PC-9 (cell line): ENCODE results near the gene ARMC2. TPM values are rescaled to one million over a fixed set of nuclear protein-coding genes. Genes with fewer than 3 reads are reported as not detected.

Source experiments
- BruUV-seq: library from RNA; stranded (reverse); fragments of 400-500 nt; replicated peaks from 2 replicates; lab custom pipeline; 2021; lab: Mats Ljungman, UMichigan
- CTCF ChIA-PET: fragments of 300-600 bp; sonication (Branson Sonifier 250); formaldehyde crosslinking; loops from one replicate; lab custom pipeline; 2022; ENCODE audit warnings: antibody characterized with exemption; lab: Charles Lee
- POLR2A ChIA-PET: fragments of 300-600 bp; sonication (Branson Sonifier 250); formaldehyde crosslinking; loops from one replicate; lab custom pipeline; 2022; ENCODE audit warnings: antibody characterized with exemption; ENCODE audit not compliant: unreplicated experiment; lab: Charles Lee
- DNase-seq, 2 experiments: peaks; one replicate each; pipeline versions ENCODE4 v3.0.0 to v3.0.0-alpha.2; 2015 to 2022; ENCODE audit warnings: mixed read lengths in 1 of 2
- H2AFZ ChIP-seq: fragments of 200-600 bp; sonication (generic); 2 replicates; pipeline ENCODE4 v1.8.1; 2017; ENCODE audit warnings: antibody characterized with exemption
- H3F3A ChIP-seq: fragments of 200-600 bp; sonication (generic); 2 replicates; pipeline ENCODE4 v1.8.1; 2017; ENCODE audit warnings: antibody characterized with exemption, mild to moderate bottlenecking, low read depth; ENCODE audit not compliant: insufficient read depth
- H3K27ac ChIP-seq: fragments of 200-600 bp; sonication (generic); 2 replicates; pipeline ENCODE4 v1.6.1; 2016; ENCODE audit warnings: mixed run types
- H3K27me3 ChIP-seq: fragments of 200-600 bp; sonication (generic); 2 replicates; pipeline ENCODE4 v1.6.1; 2016; ENCODE audit warnings: low read depth, mixed run types; ENCODE audit not compliant: insufficient read depth
- H3K36me3 ChIP-seq: fragments of 200-600 bp; sonication (generic); 2 replicates; pipeline ENCODE4 v1.6.1; 2016; ENCODE audit warnings: low read depth, mixed run types
- H3K4me1 ChIP-seq: fragments of 200-600 bp; sonication (generic); replicated peaks from 2 replicates; pipeline ENCODE4 v1.6.1; 2016; ENCODE audit warnings: mixed run types; ENCODE audit not compliant: insufficient read depth
- H3K4me2 ChIP-seq: fragments of 200-600 bp; sonication (generic); 2 replicates; pipeline ENCODE4 v1.6.1; 2017; ENCODE audit warnings: mixed run types
- H3K4me3 ChIP-seq: fragments of 200-600 bp; sonication (generic); 2 replicates; pipeline ENCODE4 v1.6.1; 2016; ENCODE audit warnings: mixed run types
- H3K79me2 ChIP-seq: fragments of 200-600 bp; sonication (generic); 2 replicates; pipeline ENCODE4 v1.6.1; 2017; ENCODE audit warnings: low read depth, mixed run types
- H3K9me2 ChIP-seq: fragments of 200-600 bp; sonication (generic); 2 replicates; pipeline ENCODE4 v1.8.1; 2017; ENCODE audit warnings: mild to moderate bottlenecking; ENCODE audit not compliant: insufficient read depth
- H3K9me3 ChIP-seq: fragments of 200-600 bp; sonication (generic); 2 replicates; pipeline ENCODE4 v1.8.1; 2016; ENCODE audit warnings: low read depth; ENCODE audit not compliant: insufficient read depth
- H4K20me1 ChIP-seq: fragments of 200-600 bp; sonication (generic); 2 replicates; pipeline ENCODE4 v1.8.1; 2017; ENCODE audit not compliant: insufficient read depth
- EZH2 ChIP-seq: fragments of 200-600 bp; sonication (generic); IDR thresholded peaks from 2 replicates; pipeline ENCODE4 v1.8.0; 2017; ENCODE audit warnings: antibody characterized with exemption, low read depth
- intact Hi-C: fragments of 100-400 bp; cut with micrococcal nuclease; formaldehyde crosslinking; loops from one replicate; pipeline ENCODE4 v1.10.0; 2022; ENCODE audit not compliant: unreplicated experiment
- total RNA-seq: library from RNA; stranded (reverse); gene quantifications from 2 replicates; pipeline ENCODE4 v1.2.3, GENCODE V29; 2021
- TF ChIP-seq, protein P1 (sequence below): fragments of 200-600 bp; sonication (generic); conservative IDR thresholded peaks from 2 replicates; pipeline ENCODE4 v1.6.1; 2017; ENCODE audit warnings: mixed run types, antibody characterized with exemption, mild to moderate bottlenecking, moderate library complexity

The ARMC2 gene
- total RNA-seq, 1 experiment from 2014 or later, result 15.5 TPM

DNA sequence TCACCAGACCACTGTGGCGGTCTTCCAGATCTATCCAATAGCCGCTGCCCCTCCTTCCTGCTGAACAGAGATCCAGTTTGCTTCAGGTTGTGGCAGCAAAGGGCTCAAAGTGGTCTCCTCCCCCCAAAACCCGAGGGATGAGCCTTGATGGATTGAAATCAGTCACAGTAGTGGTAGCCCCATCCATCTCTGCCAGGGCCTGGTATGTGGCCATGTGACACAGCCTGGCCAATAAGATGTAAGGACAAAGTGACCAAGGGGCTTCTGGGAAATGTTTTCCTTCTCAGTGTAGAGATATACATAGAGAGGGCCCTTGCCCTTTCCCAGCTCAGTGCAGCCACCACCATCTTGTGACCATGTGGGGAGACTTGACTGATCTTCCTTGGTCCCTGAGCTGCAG lies 4.1 kb upstream of the ARMC2 start:
- Histone ChIP-seq H3K9me3 (no peaks in the 10 kb centered on the region), H3K27me3 (no peaks in the 10 kb centered on the region), H2AFZ (no peak overlapping the region), H3K36me3 (no peaks in the 10 kb centered on the region), H3K27ac (no peak overlapping the region), H3K9me2 (no peaks in the 10 kb centered on the region), H4K20me1 (no peaks in the 10 kb centered on the region), H3K4me2 (no peak overlapping the region), H3K4me3 (no peak overlapping the region), H3F3A (no peaks in the 10 kb centered on the region; the same call in 1 of the 2 replicates), H3K79me2 (0 out of 2 replicates have a peak, but pooled peaks cover 7% of the 10 kb centered on the region), H3K4me1 (peaks cover 10% of the 10 kb centered on the region)
- ChIA-PET POLR2A (no interaction called here), CTCF (no interaction called here)
- intact Hi-C loops, result no loop called here
- no peak for DNase-seq
- no TSS peak for BruUV-seq
- no peak for TF ChIP-seq EZH2

DNA sequence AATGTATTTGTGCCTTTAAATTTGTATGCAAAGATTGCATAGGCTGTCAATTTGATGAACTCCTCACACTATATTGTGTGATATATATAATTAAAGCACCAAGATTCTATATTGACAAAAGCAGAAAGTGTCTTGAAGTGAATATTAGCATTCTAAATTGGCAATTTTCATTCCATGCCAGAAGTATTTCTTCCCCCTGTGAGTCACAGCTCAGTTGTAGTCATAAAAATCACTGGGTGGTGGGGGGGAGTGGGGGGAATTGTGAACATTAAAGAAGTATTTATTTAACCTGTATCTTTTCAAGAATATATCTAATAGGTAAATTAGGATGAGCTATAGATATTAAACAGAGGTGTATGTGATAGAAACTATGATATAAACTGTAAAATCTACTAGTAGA lies 3.1 kb upstream of the ARMC2 start:
- Histone ChIP-seq H3K4me2 (no peak overlapping the region), H4K20me1 (no peaks in the 10 kb centered on the region), H3F3A (no peaks in the 10 kb centered on the region; the same call in 1 of the 2 replicates), H3K4me1 (peaks cover 13% of the 10 kb centered on the region), H3K9me2 (no peaks in the 10 kb centered on the region), H3K79me2 (0 out of 2 replicates have a peak, but pooled peaks cover 11% of the 10 kb centered on the region), H2AFZ (no peak overlapping the region), H3K36me3 (no peaks in the 10 kb centered on the region), H3K9me3 (no peaks in the 10 kb centered on the region), H3K27ac (no peak overlapping the region), H3K4me3 (no peak overlapping the region), H3K27me3 (no peaks in the 10 kb centered on the region)
- intact Hi-C loops, result no loop called here
- DNase-seq, result peak in 1 of 2 experiments; percentile 6
- TF ChIP-seq, protein P1, sequence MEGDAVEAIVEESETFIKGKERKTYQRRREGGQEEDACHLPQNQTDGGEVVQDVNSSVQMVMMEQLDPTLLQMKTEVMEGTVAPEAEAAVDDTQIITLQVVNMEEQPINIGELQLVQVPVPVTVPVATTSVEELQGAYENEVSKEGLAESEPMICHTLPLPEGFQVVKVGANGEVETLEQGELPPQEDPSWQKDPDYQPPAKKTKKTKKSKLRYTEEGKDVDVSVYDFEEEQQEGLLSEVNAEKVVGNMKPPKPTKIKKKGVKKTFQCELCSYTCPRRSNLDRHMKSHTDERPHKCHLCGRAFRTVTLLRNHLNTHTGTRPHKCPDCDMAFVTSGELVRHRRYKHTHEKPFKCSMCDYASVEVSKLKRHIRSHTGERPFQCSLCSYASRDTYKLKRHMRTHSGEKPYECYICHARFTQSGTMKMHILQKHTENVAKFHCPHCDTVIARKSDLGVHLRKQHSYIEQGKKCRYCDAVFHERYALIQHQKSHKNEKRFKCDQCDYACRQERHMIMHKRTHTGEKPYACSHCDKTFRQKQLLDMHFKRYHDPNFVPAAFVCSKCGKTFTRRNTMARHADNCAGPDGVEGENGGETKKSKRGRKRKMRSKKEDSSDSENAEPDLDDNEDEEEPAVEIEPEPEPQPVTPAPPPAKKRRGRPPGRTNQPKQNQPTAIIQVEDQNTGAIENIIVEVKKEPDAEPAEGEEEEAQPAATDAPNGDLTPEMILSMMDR, result no peak
- no peak for TF ChIP-seq EZH2
- CTCF ChIA-PET, result no interaction called here
- BruUV-seq, result no TSS peak
- POLR2A ChIA-PET, result no interaction called here

DNA sequence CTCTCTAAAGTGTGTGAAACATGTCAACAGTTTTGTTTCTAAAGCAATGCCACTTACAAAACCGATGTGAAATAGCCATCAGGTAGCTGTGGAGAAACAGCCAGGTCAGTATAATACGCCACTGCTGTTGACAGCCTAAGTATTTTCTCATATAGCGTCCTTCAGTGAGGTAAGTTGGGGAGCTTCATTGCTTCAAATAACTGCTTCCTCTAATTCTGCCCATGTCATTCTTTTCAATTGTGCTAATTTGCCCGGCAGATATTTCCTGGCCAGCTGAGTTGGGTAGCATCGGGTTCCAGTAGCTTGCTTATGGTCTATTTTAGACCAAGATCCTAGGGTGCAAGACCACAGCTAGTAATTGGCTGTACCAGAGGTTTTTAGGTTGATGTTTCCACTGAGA lies 2.1 kb upstream of the ARMC2 start:
- Histone ChIP-seq H3K9me3 (no peaks in the 10 kb centered on the region), H3K79me2 (0 out of 2 replicates have a peak, but pooled peaks cover 11% of the 10 kb centered on the region), H3K27me3 (no peaks in the 10 kb centered on the region), H4K20me1 (no peaks in the 10 kb centered on the region), H3K4me3 (no peak overlapping the region), H3F3A (no peaks in the 10 kb centered on the region; the same call in 1 of the 2 replicates), H3K4me1 (peaks cover 13% of the 10 kb centered on the region), H2AFZ (no peak overlapping the region), H3K36me3 (no peaks in the 10 kb centered on the region), H3K4me2 (no peak overlapping the region), H3K27ac (no peak overlapping the region), H3K9me2 (no peaks in the 10 kb centered on the region)
- TF ChIP-seq EZH2, result no peak
- intact Hi-C loops, result no loop called here
- no TSS peak for BruUV-seq
- CTCF ChIA-PET, result no interaction called here
- DNase-seq, result peak in 1 of 2 experiments; percentile 20
- POLR2A ChIA-PET, result interaction anchor here (0.6 kb wide), 1 partner anchor 41 kb away, joined by 3 read pairs; no protein-coding TSS in a partner anchor

DNA sequence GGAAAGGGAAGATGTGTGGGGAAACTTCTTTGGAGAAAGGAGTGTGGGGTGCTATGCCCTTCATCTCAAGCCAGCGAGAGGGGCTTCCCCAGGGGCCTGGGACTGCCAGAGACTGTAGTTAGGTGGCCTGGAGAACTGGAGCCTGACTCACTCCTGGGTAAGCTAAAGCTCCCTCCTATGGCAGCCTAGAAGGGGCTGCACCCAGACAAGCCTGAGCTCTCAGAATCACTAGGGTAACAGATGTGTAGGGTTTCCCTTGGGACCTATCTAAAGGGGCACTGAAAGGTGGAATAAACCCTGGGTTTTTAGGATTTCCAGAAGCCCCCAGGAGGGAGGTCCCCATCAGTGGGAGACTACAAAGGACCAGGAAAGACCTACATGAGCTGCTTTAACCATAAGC lies 1.6 kb upstream of the ARMC2 start:
- peak in 1 of 2 experiments; percentile 19 for DNase-seq
- Histone ChIP-seq H3K4me3 (no peak overlapping the region), H3K4me2 (no peak overlapping the region), H3K27me3 (no peaks in the 10 kb centered on the region), H3K27ac (no peak overlapping the region), H3F3A (no peaks in the 10 kb centered on the region; the same call in 1 of the 2 replicates), H2AFZ (no peak overlapping the region), H4K20me1 (no peaks in the 10 kb centered on the region), H3K79me2 (0 out of 2 replicates have a peak, but pooled peaks cover 11% of the 10 kb centered on the region), H3K4me1 (peaks cover 13% of the 10 kb centered on the region), H3K9me2 (no peaks in the 10 kb centered on the region), H3K9me3 (no peaks in the 10 kb centered on the region), H3K36me3 (no peaks in the 10 kb centered on the region)
- no peak for TF ChIP-seq EZH2
- TF ChIP-seq, protein P1, result no peak
- CTCF ChIA-PET, result no interaction called here
- POLR2A ChIA-PET, result interaction anchor here (0.6 kb wide), 1 partner anchor 41 kb away, joined by 3 read pairs; no protein-coding TSS in a partner anchor
- intact Hi-C loops, result no loop called here
- BruUV-seq, result no TSS peak
